HEK293 (cell line): ENCODE data around the gene TM2D3.

Source experiments
- CTCF ChIA-PET: fragments of 350-600 bp; formaldehyde crosslinking; extraction: SDS; loops from one replicate; lab custom pipeline; 2021; ENCODE audit warnings: antibody characterized with exemption; lab: Yijun Ruan, JAX
- POLR2A ChIA-PET: fragments of 300-600 bp; formaldehyde crosslinking; extraction: SDS; loops from one replicate; lab custom pipeline; 2020; ENCODE audit warnings: antibody characterized with exemption, inconsistent platforms; lab: Yijun Ruan, JAX
- H3K27ac ChIP-seq: fragments of 200-500 bp; sonication (Bioruptor generic); 2 replicates; pipeline ENCODE4 v1.5.1; 2014; ENCODE audit warnings: low read depth, low read length, control low read depth, inconsistent platforms; ENCODE audit errors: extremely low read depth
- H3K36me3 ChIP-seq, 2 experiments: fragments of 200-500 bp in 1 of 2; sonication (Bioruptor generic) in 1 of 2; 1 replicate in 1 of 2; 2 replicates in 1 of 2; pipeline ENCODE4 v1.5.1; 2014 to 2017; ENCODE audit warnings: inconsistent platforms in 2 of 2, low read length in 2 of 2; ENCODE audit not compliant: control insufficient read depth in 2 of 2, insufficient read depth in 1 of 2
- H3K4me1 ChIP-seq: fragments of 200-500 bp; sonication (Bioruptor generic); 2 replicates; pipeline ENCODE4 v1.5.1; 2014; ENCODE audit warnings: mild to moderate bottlenecking, low read length, inconsistent platforms; ENCODE audit not compliant: control insufficient read depth, insufficient read depth
- H3K4me3 ChIP-seq: 2 replicates; pipeline ENCODE4 v1.5.1; 2011; ENCODE audit warnings: low read depth, mild to moderate bottlenecking, control low read depth, low read length, moderate library complexity
- H3K9me3 ChIP-seq: fragments of 200-500 bp; sonication (Bioruptor generic); 2 replicates; pipeline ENCODE4 v1.5.1; 2014; ENCODE audit warnings: low read depth, low read length, inconsistent platforms; ENCODE audit not compliant: control insufficient read depth, insufficient read depth
- AEBP2 ChIP-seq: fragments of 450-650 bp; formaldehyde crosslinking; IDR thresholded peaks from 2 replicates; pipeline ENCODE4 v1.5.1; 2016; ENCODE audit warnings: missing biosample characterization, missing genetic modification characterization, borderline replicate concordance
- GLIS1 ChIP-seq: fragments of 450-650 bp; formaldehyde crosslinking; IDR thresholded peaks from 2 replicates; pipeline ENCODE4 v1.5.1; 2016; ENCODE audit warnings: missing biosample characterization, missing genetic modification characterization
- HOXA7 ChIP-seq: sonication (generic); formaldehyde crosslinking; IDR thresholded peaks from 2 replicates; pipeline ENCODE4 v1.8.1; 2022; ENCODE audit warnings: missing genetic modification reagents, borderline replicate concordance
- INSM2 ChIP-seq: fragments of 450-650 bp; formaldehyde crosslinking; IDR thresholded peaks from 2 replicates; pipeline ENCODE4 v1.5.1; 2016; ENCODE audit warnings: missing biosample characterization, missing genetic modification characterization
- KLF8 ChIP-seq: fragments of 450-650 bp; formaldehyde crosslinking; IDR thresholded peaks from 2 replicates; pipeline ENCODE4 v1.5.1; 2016; ENCODE audit warnings: missing biosample characterization, missing genetic modification characterization
- OVOL3 ChIP-seq: fragments of 450-650 bp; formaldehyde crosslinking; IDR thresholded peaks from 2 replicates; pipeline ENCODE4 v1.5.1; 2016; ENCODE audit warnings: missing biosample characterization, missing genetic modification characterization
- PRDM4 ChIP-seq: fragments of 450-650 bp; formaldehyde crosslinking; IDR thresholded peaks from 2 replicates; pipeline ENCODE4 v1.5.1; 2017; ENCODE audit warnings: missing biosample characterization, missing genetic modification characterization
- RBAK ChIP-seq: fragments of 450-650 bp; formaldehyde crosslinking; IDR thresholded peaks from 2 replicates; pipeline ENCODE4 v1.5.1; 2016; ENCODE audit warnings: missing biosample characterization, missing genetic modification characterization
- SALL2 ChIP-seq: fragments of 450-650 bp; formaldehyde crosslinking; IDR thresholded peaks from 2 replicates; pipeline ENCODE4 v1.5.0; 2017; ENCODE audit warnings: missing biosample characterization, mild to moderate bottlenecking, missing genetic modification characterization, borderline replicate concordance
- SETDB1 ChIP-seq: IDR thresholded peaks from one replicate; pipeline ENCODE4 v1.6.1; 2017; ENCODE audit warnings: mild to moderate bottlenecking, low read length, moderate library complexity, mixed read lengths; ENCODE audit not compliant: insufficient read length
- ZBTB21 ChIP-seq: fragments of 450-650 bp; formaldehyde crosslinking; IDR thresholded peaks from 2 replicates; pipeline ENCODE4 v1.5.1; 2017; ENCODE audit warnings: missing biosample characterization, missing genetic modification characterization
- ZBTB6 ChIP-seq: fragments of 450-650 bp; formaldehyde crosslinking; IDR thresholded peaks from 2 replicates; pipeline ENCODE4 v1.5.1; 2017; ENCODE audit warnings: missing biosample characterization, missing genetic modification characterization
- ZEB2 ChIP-seq: fragments of 450-650 bp; formaldehyde crosslinking; IDR thresholded peaks from 2 replicates; pipeline ENCODE4 v1.5.1; 2016; ENCODE audit warnings: missing biosample characterization, missing genetic modification characterization
- ZNF138 ChIP-seq: fragments of 450-650 bp; formaldehyde crosslinking; IDR thresholded peaks from 2 replicates; pipeline ENCODE4 v1.5.1; 2016; ENCODE audit warnings: missing biosample characterization, missing genetic modification characterization, borderline replicate concordance
- ZNF24 ChIP-seq: fragments of 450-650 bp; formaldehyde crosslinking; IDR thresholded peaks from 2 replicates; pipeline ENCODE4 v1.5.1; 2016; ENCODE audit warnings: missing biosample characterization, missing genetic modification characterization
- ZNF274 ChIP-seq, 2 experiments: fragments of 200-500 bp in 1 of 2; fragments of 450-650 bp in 1 of 2; sonication (Bioruptor generic) in 1 of 2; formaldehyde crosslinking in 1 of 2; IDR thresholded peaks; 2 replicates each; pipeline versions ENCODE4 v1.5.1 to v1.6.1; 2014 to 2016; ENCODE audit warnings: borderline replicate concordance in 1 of 2, inconsistent platforms in 1 of 2, low read length in 1 of 2, missing biosample characterization in 1 of 2, missing genetic modification characterization in 1 of 2
- ZNF391 ChIP-seq: fragments of 450-650 bp; formaldehyde crosslinking; IDR thresholded peaks from 2 replicates; pipeline ENCODE4 v1.5.1; 2016; ENCODE audit warnings: low read depth, missing biosample characterization, missing genetic modification characterization, borderline replicate concordance
- ZNF398 ChIP-seq: fragments of 450-650 bp; formaldehyde crosslinking; IDR thresholded peaks from 2 replicates; pipeline ENCODE4 v1.5.1; 2017; ENCODE audit warnings: missing biosample characterization, missing genetic modification characterization
- ZNF416 ChIP-seq: fragments of 450-650 bp; formaldehyde crosslinking; IDR thresholded peaks from 2 replicates; pipeline ENCODE4 v1.5.1; 2016; ENCODE audit warnings: missing biosample characterization, missing genetic modification characterization
- ZNF449 ChIP-seq: fragments of 450-650 bp; formaldehyde crosslinking; IDR thresholded peaks from 2 replicates; pipeline ENCODE4 v1.5.1; 2017; ENCODE audit warnings: missing biosample characterization, mild to moderate bottlenecking, missing genetic modification characterization, moderate library complexity
- ZNF645 ChIP-seq: fragments of 450-650 bp; formaldehyde crosslinking; IDR thresholded peaks from 2 replicates; pipeline ENCODE4; 2016; ENCODE audit warnings: missing biosample characterization, missing genetic modification characterization
- ZSCAN5A ChIP-seq: fragments of 450-650 bp; formaldehyde crosslinking; IDR thresholded peaks from 2 replicates; pipeline ENCODE4 v1.5.1; 2016; ENCODE audit warnings: missing biosample characterization, missing genetic modification characterization

TM2D3 gene

GRCh38 chr15:101615986-101616848, 36.0 kb downstream of the TM2D3 start:
- peak overlapping the region; percentile 9; the same call in 1 of the 2 replicates for H3K27ac ChIP-seq
- CTCF ChIA-PET, result interaction anchor here (0.5 to 2.2 kb wide), 6 partner anchors 24 to 119 kb away, joined by 3 to 17 read pairs (median 4); no protein-coding TSS in a partner anchor
- H3K4me1 ChIP-seq, result peaks cover 22% of the 10 kb centered on the region
- POLR2A ChIA-PET, result interaction anchor here (0.5 to 1.4 kb wide), 5 partner anchors 19 to 239 kb away, joined by 3 to 6 read pairs (median 4); partner anchors contain the start of gene TM2D3
- no peak overlapping the region for H3K4me3 ChIP-seq
- no peaks in the 10 kb centered on the region for H3K9me3 ChIP-seq
- no peaks in the 10 kb centered on the region for H3K36me3 ChIP-seq
- TF ChIP-seq SETDB1 (peak; percentile 20), ZNF274 (IDR thresholded peaks at IDR 0.05; ENCODE audit: low read length) (no peak), ZNF274 (tag by site-specific recombination; IDR thresholded peaks at IDR 0.05; ENCODE audit: borderline replicate concordance) (no peak), ZNF416 (tag by site-specific recombination) (no peak), PRDM4 (peak; percentile 68), OVOL3 (tag by site-specific recombination) (no peak), ZBTB6 (no peak), ZNF138 (tag by site-specific recombination) (no peak), GLIS1 (tag by site-specific recombination) (peak; percentile 54), ZNF391 (no peak), ZSCAN5A (tag by site-specific recombination) (no peak), INSM2 (tag by site-specific recombination) (no peak), AEBP2 (tag by site-specific recombination) (no peak), KLF8 (tag by site-specific recombination) (peak; percentile 52), ZBTB21 (tag by site-specific recombination) (no peak), ZNF398 (tag by site-specific recombination) (peak; percentile 28; the same call in 1 of the 2 replicates), ZEB2 (peak; percentile 21; the same call in 1 of the 2 replicates), HOXA7 (CRISPR knock-in tag) (no peak), SALL2 (no peak), ZNF449 (tag by site-specific recombination) (no peak; the same call in 1 of the 2 replicates), RBAK (no peak), ZNF24 (tag by site-specific recombination) (peak; percentile 67; the same call in 1 of the 2 replicates), ZNF645 (tag by site-specific recombination) (no peak)
